Natural killer cell (primary cell): ENCODE measurements around the gene RYR1. TPM values are rescaled to one million over a fixed set of nuclear protein-coding genes. Genes with fewer than 3 reads are reported as not detected.

ENCODE experiments used
- ATAC-seq, 3 donors: fragments of 150-1000 bp in 2 of 3; fragments of 200-7000 bp in 1 of 3; cut with Tn5 transposase; 1 replicate in 1 of 3; 2 replicates in 2 of 3; pipeline ENCODE4 v1.10.0; 2021; ENCODE audit warnings: mild to moderate bottlenecking in 2 of 3, moderate library complexity in 2 of 3
- DNase-seq, 2 donors: peaks; one replicate each; pipeline versions ENCODE4 v3.0.0 to v3.0.0-alpha.2; 2013 to 2021; ENCODE audit warnings: mixed read lengths in 1 of 2
- H3K27ac ChIP-seq: one replicate; pipeline ENCODE4 v1.5.1; 2013; ENCODE audit warnings: mild to moderate bottlenecking, low read length
- H3K27me3 ChIP-seq: one replicate; pipeline ENCODE4 v1.6.1; 2013; ENCODE audit warnings: low read length; ENCODE audit not compliant: control insufficient read depth, insufficient read depth
- H3K36me3 ChIP-seq: one replicate; pipeline ENCODE4 v1.6.1; 2013; ENCODE audit warnings: low read length; ENCODE audit not compliant: control insufficient read depth, insufficient read depth
- H3K4me1 ChIP-seq: one replicate; pipeline ENCODE4 v1.6.1; 2013; ENCODE audit warnings: low read length; ENCODE audit not compliant: control insufficient read depth, insufficient read depth
- H3K4me3 ChIP-seq: one replicate; pipeline ENCODE4 v1.5.1; 2013; ENCODE audit warnings: low read length
- H3K9me3 ChIP-seq: one replicate; pipeline ENCODE4 v1.6.1; 2013; ENCODE audit warnings: low read length; ENCODE audit not compliant: control insufficient read depth, insufficient read depth
- H3K27ac Mint-ChIP-seq, 2 donors: one replicate each; pipeline ENCODE4 v1.8.0; 2022; ENCODE audit warnings: mild to moderate bottlenecking in 2 of 2, mixed read lengths in 2 of 2, moderate library complexity in 1 of 2
- H3K27me3 Mint-ChIP-seq, 2 donors: one replicate each; pipeline ENCODE4 v1.8.0; 2022; ENCODE audit warnings: low read depth in 2 of 2, mixed read lengths in 2 of 2
- H3K36me3 Mint-ChIP-seq: one replicate; pipeline ENCODE4 v1.8.0; 2022; ENCODE audit warnings: mixed read lengths
- H3K4me1 Mint-ChIP-seq, 2 donors: one replicate each; pipeline ENCODE4 v1.8.0; 2022; ENCODE audit warnings: mixed read lengths in 2 of 2
- H3K4me3 Mint-ChIP-seq: one replicate; pipeline ENCODE4 v1.8.0; 2022; ENCODE audit warnings: mild to moderate bottlenecking, moderate library complexity, mixed read lengths
- H3K9me3 Mint-ChIP-seq, 2 donors: one replicate each; pipeline ENCODE4 v1.8.0; 2022; ENCODE audit warnings: mixed read lengths in 2 of 2
- WGBS: methylation state at CpG from one replicate; pipeline ENCODE4 v1.1.7; 2013; ENCODE audit warnings: missing lambda C conversion rate; ENCODE audit not compliant: insufficient coverage; 5-methylcytosine and 5-hydroxymethylcytosine counted together
- intact Hi-C: fragments of 100-400 bp; cut with micrococcal nuclease; formaldehyde crosslinking; loops from one replicate; pipeline ENCODE4 v1.14.2; 2022
- total RNA-seq, 4 donors: library from RNA; stranded (reverse); fragments of 120-200 nt in 1 of 4; gene quantifications; one replicate each; pipeline versions ENCODE4 v1.2.3 to v1.2.4, GENCODE V29; 2013 to 2022
- TF ChIP-seq, protein P1 (sequence below): fragments of 200-600 bp; IDR thresholded peaks from one replicate; pipeline ENCODE4 v1.8.0; 2022; ENCODE audit warnings: antibody characterized with exemption

RYR1 gene
- total RNA-seq, 3 donors from 2014 or later (not counting 1 experiment from before 2014, with no cell fraction given) = 0.05 to 1.0 (median 0.65) TPM

DNA sequence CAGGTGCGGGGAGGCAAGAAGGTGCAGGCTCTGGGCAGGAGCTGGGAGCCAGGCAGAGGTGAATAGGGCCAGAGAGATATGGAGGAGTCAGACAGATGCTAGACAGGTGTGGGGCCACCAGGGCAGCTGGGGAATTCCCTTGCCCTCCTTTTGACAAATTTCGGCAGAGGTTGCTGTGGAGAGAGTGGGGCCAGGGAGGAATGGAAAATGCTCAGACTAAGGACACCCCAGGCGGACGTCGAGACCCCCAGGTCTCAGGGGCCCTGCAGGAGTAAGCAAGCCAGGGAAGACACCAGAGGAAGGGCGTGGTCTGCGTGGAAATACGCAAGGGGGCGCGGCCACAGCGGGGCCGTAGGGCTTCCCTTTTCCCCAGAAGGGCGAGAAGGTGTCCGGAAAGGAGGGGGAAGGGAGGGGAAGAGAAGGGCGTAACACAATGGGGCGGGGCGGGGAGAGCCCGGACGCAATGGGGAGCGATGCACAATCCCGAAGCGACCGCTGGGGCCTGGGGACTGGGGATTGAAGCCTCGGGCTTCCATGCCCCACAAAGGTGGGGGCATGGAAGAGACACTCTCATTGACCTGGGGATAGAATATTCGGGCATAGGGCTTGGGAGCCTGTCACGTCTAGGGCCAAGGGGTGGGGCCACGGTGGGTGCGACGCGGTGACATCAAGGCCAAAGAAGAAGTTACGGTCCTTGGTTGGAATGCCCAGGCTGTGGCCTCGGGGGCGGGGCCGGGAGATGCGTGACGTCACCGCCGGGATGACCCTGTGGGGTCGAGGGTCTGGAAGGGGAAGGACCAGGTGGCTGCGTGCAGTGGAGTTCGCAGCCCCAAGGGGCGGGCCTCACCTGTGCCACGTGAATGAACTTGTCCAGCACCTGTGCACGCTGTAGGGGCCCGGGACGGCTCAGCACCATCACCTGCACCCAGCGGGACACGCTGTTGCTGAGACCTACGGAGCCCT is 15.7 kb upstream of the RYR1 start:
- Mint-ChIP-seq H3K4me3 (peak overlapping the region; percentile 85), H3K27me3 (peaks cover 0 to 9% of the 10 kb centered on the region in 2 donors), H3K36me3 (no peaks in the 10 kb centered on the region), H3K9me3 (no peaks in the 10 kb centered on the region), H3K27ac (peak overlapping the region; percentile 22 to 87), H3K4me1 (peaks cover 12 to 17% of the 10 kb centered on the region in 2 donors)
- peak overlapping the region; percentile 8 for H3K27ac ChIP-seq
- peaks cover 16% of the 10 kb centered on the region for H3K4me1 ChIP-seq
- H3K27me3 ChIP-seq = no peaks in the 10 kb centered on the region
- WGBS = 21% methylated on average over 48 of the region's 49 CpGs
- intact Hi-C loops = no loop called here
- H3K4me3 ChIP-seq = peak overlapping the region; percentile 33
- peak; percentile 72 to 88 (median 73) for ATAC-seq
- no peaks in the 10 kb centered on the region for H3K9me3 ChIP-seq
- peak in 1 of 2 donors; percentile 67 for DNase-seq
- no peaks in the 10 kb centered on the region for H3K36me3 ChIP-seq
- TF ChIP-seq, protein P1, sequence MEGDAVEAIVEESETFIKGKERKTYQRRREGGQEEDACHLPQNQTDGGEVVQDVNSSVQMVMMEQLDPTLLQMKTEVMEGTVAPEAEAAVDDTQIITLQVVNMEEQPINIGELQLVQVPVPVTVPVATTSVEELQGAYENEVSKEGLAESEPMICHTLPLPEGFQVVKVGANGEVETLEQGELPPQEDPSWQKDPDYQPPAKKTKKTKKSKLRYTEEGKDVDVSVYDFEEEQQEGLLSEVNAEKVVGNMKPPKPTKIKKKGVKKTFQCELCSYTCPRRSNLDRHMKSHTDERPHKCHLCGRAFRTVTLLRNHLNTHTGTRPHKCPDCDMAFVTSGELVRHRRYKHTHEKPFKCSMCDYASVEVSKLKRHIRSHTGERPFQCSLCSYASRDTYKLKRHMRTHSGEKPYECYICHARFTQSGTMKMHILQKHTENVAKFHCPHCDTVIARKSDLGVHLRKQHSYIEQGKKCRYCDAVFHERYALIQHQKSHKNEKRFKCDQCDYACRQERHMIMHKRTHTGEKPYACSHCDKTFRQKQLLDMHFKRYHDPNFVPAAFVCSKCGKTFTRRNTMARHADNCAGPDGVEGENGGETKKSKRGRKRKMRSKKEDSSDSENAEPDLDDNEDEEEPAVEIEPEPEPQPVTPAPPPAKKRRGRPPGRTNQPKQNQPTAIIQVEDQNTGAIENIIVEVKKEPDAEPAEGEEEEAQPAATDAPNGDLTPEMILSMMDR = no peak

DNA sequence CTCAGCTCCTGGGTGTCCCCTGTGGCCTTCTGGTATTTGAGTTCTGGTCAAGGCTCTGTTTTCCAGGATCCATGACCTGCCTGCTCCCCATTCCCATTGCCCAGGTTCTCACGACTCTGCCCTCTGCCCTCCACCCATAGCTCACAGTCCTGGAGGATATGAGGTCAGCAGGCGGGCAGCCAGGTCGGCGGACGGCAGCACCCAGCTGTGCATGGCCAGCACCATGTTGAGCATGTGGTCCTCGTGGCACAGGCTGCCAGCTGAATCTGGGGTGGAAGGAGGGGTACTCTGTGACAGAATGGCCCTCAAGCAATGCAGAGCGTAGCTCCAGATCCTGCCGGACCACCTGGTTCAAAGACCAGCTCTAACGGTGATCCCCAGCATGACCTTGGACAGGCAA is 12.6 kb upstream of the RYR1 start:
- peaks cover 22% of the 10 kb centered on the region for H3K4me1 ChIP-seq
- Mint-ChIP-seq H3K4me3 (no peak overlapping the region), H3K4me1 (peaks cover 12 to 25% of the 10 kb centered on the region in 2 donors), H3K27ac (no peak overlapping the region), H3K27me3 (peaks cover 0 to 9% of the 10 kb centered on the region in 2 donors), H3K9me3 (no peaks in the 10 kb centered on the region), H3K36me3 (no peaks in the 10 kb centered on the region)
- intact Hi-C loops = no loop called here
- H3K4me3 ChIP-seq = no peak overlapping the region
- no peaks in the 10 kb centered on the region for H3K27me3 ChIP-seq
- no peak for DNase-seq
- no peak for ATAC-seq
- no peak overlapping the region for H3K27ac ChIP-seq
- H3K9me3 ChIP-seq = no peaks in the 10 kb centered on the region
- WGBS = 95% methylated on average over 9 of the region's 9 CpGs
- TF ChIP-seq, protein P1 = no peak
- H3K36me3 ChIP-seq = no peaks in the 10 kb centered on the region

DNA sequence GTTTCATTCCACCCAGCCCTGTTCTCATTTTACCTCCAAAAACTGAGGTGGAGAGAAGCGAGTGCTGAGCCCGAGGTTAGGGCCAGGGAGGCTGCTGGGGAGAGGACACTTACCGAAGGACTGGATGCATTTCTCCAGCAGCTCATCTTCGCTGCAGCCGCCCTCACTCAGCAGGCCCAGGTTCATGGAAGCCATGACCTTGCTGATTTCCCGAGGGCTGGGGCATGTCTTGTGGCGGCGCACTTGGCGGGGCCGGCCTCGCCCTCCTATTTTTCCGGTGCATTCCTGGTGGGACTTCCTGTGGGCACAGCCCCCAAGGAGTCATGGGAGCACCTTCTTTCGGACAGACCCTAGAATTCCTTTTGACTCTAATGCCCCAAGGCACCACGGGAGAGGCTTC is 11.6 kb upstream of the RYR1 start:
- Mint-ChIP-seq H3K4me1 (peaks cover 17 to 26% of the 10 kb centered on the region in 2 donors), H3K27me3 (peaks cover 0 to 9% of the 10 kb centered on the region in 2 donors), H3K4me3 (no peak overlapping the region), H3K36me3 (no peaks in the 10 kb centered on the region), H3K27ac (no peak overlapping the region), H3K9me3 (no peaks in the 10 kb centered on the region)
- peaks cover 26% of the 10 kb centered on the region for H3K4me1 ChIP-seq
- WGBS = 92% methylated on average over 14 of the region's 14 CpGs
- DNase-seq (no peak), ATAC-seq (no peak)
- no peaks in the 10 kb centered on the region for H3K27me3 ChIP-seq
- no peak overlapping the region for H3K27ac ChIP-seq
- intact Hi-C loops = no loop called here
- no peak overlapping the region for H3K4me3 ChIP-seq
- TF ChIP-seq, protein P1 = no peak
- H3K9me3 ChIP-seq = no peaks in the 10 kb centered on the region
- no peaks in the 10 kb centered on the region for H3K36me3 ChIP-seq
